Smooth muscle cell (in vitro differentiated cells): ENCODE measurements around the gene PPM1M. TPM values are rescaled to one million over a fixed set of nuclear protein-coding genes. Genes with fewer than 3 reads are reported as not detected.

Experiments used
- DNase-seq: peaks from one replicate; lab custom pipeline; 2025; ENCODE audit not compliant: unreplicated experiment; lab: John Stamatoyannopoulos, UW
- H2AFZ ChIP-seq: fragments of 200-600 bp; sonication (generic); 2 replicates; pipeline ENCODE4 v1.6.0; 2016; ENCODE audit warnings: antibody characterized with exemption, low read depth, mild to moderate bottlenecking
- H3F3A ChIP-seq: fragments of 200-600 bp; sonication (generic); 2 replicates; pipeline ENCODE4 v1.6.0; 2017; ENCODE audit warnings: antibody characterized with exemption, low read depth
- H3K27ac ChIP-seq: fragments of 200-600 bp; sonication (generic); 2 replicates; pipeline ENCODE4 v1.5.1; 2016; ENCODE audit warnings: low read depth, mild to moderate bottlenecking
- H3K27me3 ChIP-seq: fragments of 200-600 bp; sonication (generic); 2 replicates; pipeline ENCODE4 v1.6.1; 2016; ENCODE audit warnings: low read depth, mild to moderate bottlenecking
- H3K36me3 ChIP-seq: fragments of 200-600 bp; sonication (generic); 2 replicates; pipeline ENCODE4 v1.5.1; 2016; ENCODE audit warnings: low read depth
- H3K4me1 ChIP-seq: fragments of 200-600 bp; sonication (generic); 2 replicates; pipeline ENCODE4 v1.5.1; 2016; ENCODE audit warnings: low read depth
- H3K4me2 ChIP-seq: fragments of 200-600 bp; sonication (generic); 2 replicates; pipeline ENCODE4 v1.6.0; 2016; ENCODE audit warnings: mild to moderate bottlenecking
- H3K4me3 ChIP-seq: fragments of 200-600 bp; sonication (generic); 2 replicates; pipeline ENCODE4 v1.5.1; 2016; ENCODE audit warnings: mild to moderate bottlenecking
- H3K79me2 ChIP-seq: fragments of 200-600 bp; sonication (generic); 2 replicates; pipeline ENCODE4 v1.6.0; 2016; ENCODE audit warnings: low read depth, mild to moderate bottlenecking
- H3K9ac ChIP-seq: fragments of 200-600 bp; sonication (generic); 2 replicates; pipeline ENCODE4 v1.6.0; 2016; ENCODE audit warnings: low read depth
- H3K9me3 ChIP-seq: fragments of 200-600 bp; sonication (generic); replicated peaks from 2 replicates; pipeline ENCODE4 v1.5.1; 2016; ENCODE audit warnings: low read depth
- H4K20me1 ChIP-seq: fragments of 200-600 bp; sonication (generic); 2 replicates; pipeline ENCODE4 v1.6.0; 2016; ENCODE audit warnings: low read depth
- CTCF ChIP-seq: fragments of 200-600 bp; sonication (generic); IDR thresholded peaks from 2 replicates; pipeline ENCODE4 v1.5.1; 2017; ENCODE audit warnings: borderline replicate concordance, mild to moderate bottlenecking, antibody characterized with exemption; ENCODE audit not compliant: insufficient read depth, poor library complexity, severe bottlenecking
- whole genome bisulfite sequencing: methylation state at CpG from one replicate; pipeline ENCODE4 v1.1.7; 2016; ENCODE audit warnings: low lambda C conversion rate; 5-methylcytosine and 5-hydroxymethylcytosine counted together
- polyA plus RNA-seq: library from polyadenylated mRNA; unstranded; fragments of >200 nt; fragmentation: Nextera tagmentation; extraction: Ambion mirVana; gene quantifications from 2 replicates; pipeline ENCODE4 v1.2.1, GENCODE V29; 2016
- total RNA-seq: library from RNA; depleted of rRNA; stranded (reverse); fragments of >200 nt; gene quantifications from 2 replicates; pipeline ENCODE4 v1.2.3, GENCODE V29; 2014

PPM1M gene
- total and polyA plus RNA-seq, 2 experiments from 2014 or later = 7.0 to 11.0 TPM

GRCh38 chr3:52259035-52259434, 13.5 kb downstream of the PPM1M start:
- Histone ChIP-seq H3K9me3 (no peaks in the 10 kb centered on the region), H3K9ac (no peak overlapping the region), H3K27me3 (no peaks in the 10 kb centered on the region), H2AFZ (no peak overlapping the region), H3K4me3 (no peak overlapping the region), H4K20me1 (peaks cover 90% of the 10 kb centered on the region), H3K36me3 (peaks cover 42% of the 10 kb centered on the region), H3F3A (peaks cover 4% of the 10 kb centered on the region), H3K4me2 (no peak overlapping the region), H3K4me1 (no peaks in the 10 kb centered on the region), H3K79me2 (peaks cover 35% of the 10 kb centered on the region), H3K27ac (no peak overlapping the region)
- no peak for DNase-seq
- no peak for TF ChIP-seq CTCF
- 87% methylated on average over 1 of the region's 1 CpG for WGBS

GRCh38 chr3:52259448-52259847, 13.9 kb downstream of the PPM1M start:
- Histone ChIP-seq H3K27ac (no peak overlapping the region), H3K9ac (no peak overlapping the region), H3F3A (peaks cover 4% of the 10 kb centered on the region), H3K4me3 (no peak overlapping the region), H3K4me1 (no peaks in the 10 kb centered on the region), H3K79me2 (peaks cover 38% of the 10 kb centered on the region), H4K20me1 (peaks cover 92% of the 10 kb centered on the region), H3K27me3 (no peaks in the 10 kb centered on the region), H3K9me3 (no peaks in the 10 kb centered on the region), H2AFZ (no peak overlapping the region), H3K4me2 (no peak overlapping the region), H3K36me3 (peaks cover 42% of the 10 kb centered on the region)
- no peak for TF ChIP-seq CTCF
- WGBS = 96% methylated on average over 4 of the region's 4 CpGs
- no peak for DNase-seq

- Histone ChIP-seq H2AFZ (no peak overlapping the region), H3F3A (peaks cover 7% of the 10 kb centered on the region), H3K36me3 (peaks cover 51% of the 10 kb centered on the region), H3K4me1 (no peaks in the 10 kb centered on the region), H3K9me3 (no peaks in the 10 kb centered on the region), H3K4me3 (no peak overlapping the region), H3K27ac (no peak overlapping the region), H4K20me1 (peaks cover 91% of the 10 kb centered on the region), H3K27me3 (no peaks in the 10 kb centered on the region), H3K9ac (no peak overlapping the region), H3K4me2 (no peak overlapping the region), H3K79me2 (peaks cover 62% of the 10 kb centered on the region)
- DNase-seq = no peak
- TF ChIP-seq CTCF = no peak
Measured at GRCh38 chr3:52262447-52262846, 16.9 kb downstream of the PPM1M start.

GRCh38 chr3:52265387-52265786, 19.8 kb downstream of the PPM1M start:
- Histone ChIP-seq H3K27me3 (no peaks in the 10 kb centered on the region), H3K9me3 (no peaks in the 10 kb centered on the region), H4K20me1 (peaks cover 91% of the 10 kb centered on the region), H3K27ac (no peak overlapping the region), H2AFZ (no peak overlapping the region), H3K4me2 (no peak overlapping the region), H3K9ac (no peak overlapping the region), H3K36me3 (peaks cover 55% of the 10 kb centered on the region), H3F3A (peaks cover 4% of the 10 kb centered on the region), H3K79me2 (peaks cover 90% of the 10 kb centered on the region), H3K4me3 (no peak overlapping the region), H3K4me1 (no peaks in the 10 kb centered on the region)
- no peak for TF ChIP-seq CTCF
- no peak for DNase-seq
- WGBS = 87% methylated on average over 6 of the region's 6 CpGs
